GM06990 (cell line): ENCODE results near the gene SCN2A.

ENCODE experiments used
- DNase-seq: peaks from one replicate; pipeline ENCODE4 v3.0.0-alpha.2; 2011; ENCODE audit not compliant: insufficient read length; ENCODE audit errors: extremely low read depth
- H3K27me3 ChIP-seq: replicated peaks from 2 replicates; pipeline ENCODE4 v1.6.0; 2011; ENCODE audit warnings: low read length; ENCODE audit not compliant: control insufficient read depth, insufficient read depth
- H3K36me3 ChIP-seq: 2 replicates; pipeline ENCODE4 v1.5.1; 2011; ENCODE audit warnings: low read length; ENCODE audit not compliant: control insufficient read depth, insufficient read depth
- H3K4me3 ChIP-seq: replicated peaks from 2 replicates; pipeline ENCODE4 v1.5.1; 2011; ENCODE audit warnings: low read depth, mild to moderate bottlenecking, control low read depth, low read length
- TF ChIP-seq, protein P1 (sequence below): IDR thresholded peaks from 2 replicates; pipeline ENCODE4 v1.5.1; 2011; ENCODE audit warnings: low read length, control low read depth, mild to moderate bottlenecking, inconsistent platforms; ENCODE audit not compliant: insufficient read depth, poor library complexity, severe bottlenecking

The SCN2A gene

DNA sequence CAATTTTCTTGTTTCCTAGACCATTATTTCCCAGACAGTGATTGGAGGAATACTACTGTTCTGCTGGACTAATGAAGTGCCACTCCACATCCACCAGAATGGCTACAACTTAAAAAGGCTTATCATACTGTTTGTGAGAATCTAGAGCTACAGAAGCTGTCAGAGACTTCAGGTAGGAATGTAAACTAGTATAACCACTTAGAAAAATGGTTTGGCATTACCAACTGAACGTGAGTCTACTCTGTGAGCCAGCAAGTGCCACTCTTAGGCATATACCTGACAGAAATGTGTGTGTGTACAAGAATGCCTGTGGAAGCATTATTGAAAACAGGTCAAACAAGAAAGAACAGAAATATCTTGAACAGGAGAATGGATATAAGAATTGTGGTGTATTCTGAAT, 31.1 kb upstream of the SCN2A start:
- Histone ChIP-seq H3K4me3 (no peak overlapping the region), H3K27me3 (no peaks in the 10 kb centered on the region), H3K36me3 (no peaks in the 10 kb centered on the region)
- no peak for DNase-seq
- TF ChIP-seq, protein P1, sequence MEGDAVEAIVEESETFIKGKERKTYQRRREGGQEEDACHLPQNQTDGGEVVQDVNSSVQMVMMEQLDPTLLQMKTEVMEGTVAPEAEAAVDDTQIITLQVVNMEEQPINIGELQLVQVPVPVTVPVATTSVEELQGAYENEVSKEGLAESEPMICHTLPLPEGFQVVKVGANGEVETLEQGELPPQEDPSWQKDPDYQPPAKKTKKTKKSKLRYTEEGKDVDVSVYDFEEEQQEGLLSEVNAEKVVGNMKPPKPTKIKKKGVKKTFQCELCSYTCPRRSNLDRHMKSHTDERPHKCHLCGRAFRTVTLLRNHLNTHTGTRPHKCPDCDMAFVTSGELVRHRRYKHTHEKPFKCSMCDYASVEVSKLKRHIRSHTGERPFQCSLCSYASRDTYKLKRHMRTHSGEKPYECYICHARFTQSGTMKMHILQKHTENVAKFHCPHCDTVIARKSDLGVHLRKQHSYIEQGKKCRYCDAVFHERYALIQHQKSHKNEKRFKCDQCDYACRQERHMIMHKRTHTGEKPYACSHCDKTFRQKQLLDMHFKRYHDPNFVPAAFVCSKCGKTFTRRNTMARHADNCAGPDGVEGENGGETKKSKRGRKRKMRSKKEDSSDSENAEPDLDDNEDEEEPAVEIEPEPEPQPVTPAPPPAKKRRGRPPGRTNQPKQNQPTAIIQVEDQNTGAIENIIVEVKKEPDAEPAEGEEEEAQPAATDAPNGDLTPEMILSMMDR, result no peak

GRCh38 chr2:165214093-165214492, 25.1 kb upstream of the SCN2A start:
- H3K36me3 ChIP-seq, result no peaks in the 10 kb centered on the region
- DNase-seq, result no peak
- H3K4me3 ChIP-seq, result no peak overlapping the region
- TF ChIP-seq, protein P1, result no peak
- H3K27me3 ChIP-seq, result no peaks in the 10 kb centered on the region

DNA sequence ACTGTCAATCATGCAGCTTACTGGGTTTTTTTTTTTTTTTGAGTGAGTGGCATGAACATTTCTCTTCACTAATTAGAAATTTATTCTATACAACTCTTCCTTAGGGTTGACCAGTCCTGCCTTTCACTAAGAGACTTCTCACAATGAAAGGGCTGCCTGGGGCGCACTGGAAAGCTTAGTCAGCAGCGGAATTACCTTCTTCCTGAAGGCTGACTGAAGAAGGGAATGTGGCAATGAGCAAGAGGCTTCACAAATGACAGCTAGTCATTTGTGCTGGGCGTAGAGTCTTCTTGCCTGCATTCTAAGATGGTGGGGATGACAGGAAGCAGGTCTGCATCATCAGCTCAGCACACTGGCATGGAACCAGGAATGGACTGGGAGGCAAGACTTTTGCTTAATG, 19.7 kb upstream of the SCN2A start:
- no peaks in the 10 kb centered on the region for H3K36me3 ChIP-seq
- no peak for DNase-seq
- no peak overlapping the region for H3K4me3 ChIP-seq
- no peaks in the 10 kb centered on the region for H3K27me3 ChIP-seq
- TF ChIP-seq, protein P1, result no peak

- DNase-seq, result no peak
- Histone ChIP-seq H3K4me3 (no peak overlapping the region), H3K36me3 (no peaks in the 10 kb centered on the region), H3K27me3 (no peaks in the 10 kb centered on the region)
- TF ChIP-seq, protein P1, result no peak
Measured at GRCh38 chr2:165224941-165225340, 14.3 kb upstream of the SCN2A start.

DNA sequence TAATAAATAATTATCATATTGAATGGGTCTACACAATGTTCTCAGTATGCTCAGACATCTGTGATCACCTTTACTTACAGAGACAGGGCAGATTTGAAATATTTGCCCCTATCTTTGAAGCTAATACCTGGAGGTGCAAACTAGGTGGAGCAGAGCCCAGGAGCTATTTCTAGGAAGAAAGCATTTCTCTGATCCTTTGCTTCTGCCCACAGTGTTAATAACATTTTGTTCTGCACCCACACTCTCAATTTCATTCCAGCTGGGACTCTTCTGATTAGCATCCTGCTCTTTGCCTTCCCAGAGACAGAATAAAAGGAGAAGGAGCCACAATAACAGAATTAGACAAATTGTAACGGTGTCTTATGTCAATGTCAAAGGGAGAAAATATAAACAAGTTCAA, 11.6 kb upstream of the SCN2A start:
- Histone ChIP-seq H3K36me3 (no peaks in the 10 kb centered on the region), H3K4me3 (no peak overlapping the region), H3K27me3 (no peaks in the 10 kb centered on the region)
- DNase-seq, result no peak
- TF ChIP-seq, protein P1, result no peak

DNA sequence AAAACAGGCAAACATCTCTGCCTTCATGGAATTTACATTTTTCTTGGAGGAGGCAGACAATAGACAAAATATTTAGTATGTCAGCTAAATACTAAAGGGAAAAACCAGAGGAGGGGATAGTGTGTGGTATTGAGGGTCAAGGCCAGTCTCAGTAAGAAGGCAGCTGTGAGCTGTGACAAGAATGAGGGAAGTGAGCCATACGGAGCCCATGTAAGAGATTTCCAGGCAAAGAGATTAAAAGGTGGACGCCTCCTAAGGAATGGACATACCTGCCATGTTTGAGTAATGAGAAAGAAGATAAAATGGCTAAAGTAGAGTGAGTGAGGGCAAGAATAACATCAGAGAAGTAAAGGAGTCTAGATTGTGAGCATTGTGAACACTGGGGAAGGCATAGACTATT, 2.2 kb upstream of the SCN2A start:
- Histone ChIP-seq H3K27me3 (no peaks in the 10 kb centered on the region), H3K4me3 (no peak overlapping the region), H3K36me3 (no peaks in the 10 kb centered on the region)
- TF ChIP-seq, protein P1, result no peak
- no peak for DNase-seq
